Ovary (tissue), 9 donors: ENCODE results near the gene RECQL5. TPM values are rescaled to one million over a fixed set of nuclear protein-coding genes. Genes with fewer than 3 reads are reported as not detected.
A peak's percentile ranks its signal among the peaks of the same experiment; 100 is the strongest.

Source experiments
- DNase-seq, 5 donors: peaks; one replicate each; pipeline ENCODE4 v3.0.0-alpha.2; 2019 to 2020
- H3K27ac ChIP-seq, 2 donors: fragments of 200-600 bp; one replicate each; pipeline versions ENCODE4 v1.5.1 to v1.8.0; 2019 to 2022
- H3K27me3 ChIP-seq: fragments of 200-600 bp; one replicate; pipeline ENCODE4 v1.8.0; 2022
- H3K36me3 ChIP-seq: fragments of 200-600 bp; sonication (generic); one replicate; pipeline ENCODE4 v1.5.1; 2019
- H3K4me1 ChIP-seq: one replicate; pipeline ENCODE4 v1.8.1; 2013; ENCODE audit warnings: mild to moderate bottlenecking, moderate library complexity; ENCODE audit not compliant: insufficient read depth
- H3K4me3 ChIP-seq: fragments of 200-600 bp; sonication (generic); one replicate; pipeline ENCODE4 v1.5.1; 2017
- H3K9me3 ChIP-seq, 2 donors: fragments of 200-600 bp in 1 of 2; sonication (generic) in 1 of 2; one replicate each; pipeline versions ENCODE4 v1.5.1 to v1.8.1; 2013 to 2019; ENCODE audit warnings: mild to moderate bottlenecking in 1 of 2, moderate library complexity in 1 of 2
- EP300 ChIP-seq: sonication (generic); formaldehyde crosslinking; IDR thresholded peaks from one replicate; pipeline ENCODE4 v1.6.1; 2017; ENCODE audit warnings: antibody characterized with exemption
- POLR2A ChIP-seq: fragments of 450-650 bp; IDR thresholded peaks from one replicate; pipeline ENCODE4 v1.6.1; 2017; ENCODE audit warnings: antibody characterized with exemption, mild to moderate bottlenecking, moderate library complexity
- WGBS, 3 donors: extraction: QIAGEN DNeasy Blood & Tissue Kit in 1 of 3; methylation state at CpG; one replicate each; pipeline versions ENCODE4 v1.1.5 to v1.1.7; 2013 to 2017; 5-methylcytosine and 5-hydroxymethylcytosine counted together
- intact Hi-C, 4 donors: fragments of 100-400 bp; cut with DNase I; formaldehyde crosslinking; loops; one replicate each; pipeline versions ENCODE4 v1.11.0 to v1.15.1; 2022 to 2023
- polyA plus RNA-seq, 2 donors: library from polyadenylated mRNA; stranded (reverse); fragments of 200-250 nt in 1 of 2; fragments of 350-450 nt in 1 of 2; fragmentation: Illumina TruSeq in 1 of 2; extraction: RNeasy Lipid Tissue Mini Kit (QIAGEN cat#74804) in 1 of 2; gene quantifications; one replicate each; pipeline ENCODE4 v1.2.3, GENCODE V29; 2013 to 2014
- total RNA-seq, 7 donors: library from RNA; depleted of rRNA in 2 of 7; stranded (reverse); fragments of >200 nt in 2 of 7; fragmentation: NEBNext Ultra II Directional in 3 of 7; extraction: Animal tissue kit (Norgen Biotek cat#: 25700) in 3 of 7; gene quantifications; one replicate each; pipeline versions ENCODE4 v1.1.0 to v1.2.4, GENCODE V29; 2016 to 2023
- TF ChIP-seq, protein P1 (sequence below), 3 donors: fragments of 450-650 bp in 2 of 3; fragments of 200-600 bp in 1 of 3; IDR thresholded peaks; one replicate each; pipeline versions ENCODE4 v1.5.1 to v1.8.0; 2016 to 2022; ENCODE audit warnings: antibody characterized with exemption in 3 of 3, mild to moderate bottlenecking in 1 of 3
- donor health status: DM: no; HTN: no; CAD: no; lungs with moderate emphysema.
- donor health status: DM: no; HTN: no; CAD: no.
- donor health status: Bipolar disorder and iron deficiency.
- donor health status: DM: yes; HTN: yes; CAD: no.
- donor health status: DM: no; HTN: no; CAD: no.
- donor health status: DM: yes; HTN: yes; CAD: no.

Gene RECQL5
- total and polyA plus RNA-seq, 9 donors = 13.8 to 32.8 (median 23.9) TPM

DNA sequence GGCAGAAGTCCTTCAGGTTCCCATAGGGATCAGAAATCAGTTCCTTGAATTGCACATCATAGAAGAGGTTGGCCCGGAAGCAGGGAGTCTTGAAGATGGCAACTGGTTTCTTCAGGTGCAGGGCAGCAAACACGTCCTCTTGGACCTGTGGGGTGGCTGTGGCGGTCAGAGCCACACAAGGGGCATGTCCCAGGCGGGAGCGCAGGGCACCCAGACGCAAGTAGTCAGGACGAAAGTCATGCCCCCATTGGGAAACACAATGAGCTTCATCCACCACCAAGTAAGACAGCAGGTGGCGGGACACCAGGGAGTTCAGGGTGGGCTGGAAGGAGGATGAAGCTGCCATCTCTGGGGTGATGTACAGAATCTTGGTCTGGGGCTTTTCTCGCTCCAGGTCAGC lies 4.4 kb downstream of the RECQL5 start:
- H3K4me3 ChIP-seq = no peak overlapping the region
- H3K4me1 ChIP-seq = peaks cover 5% of the 10 kb centered on the region
- no peak overlapping the region for H3K27ac ChIP-seq
- H3K36me3 ChIP-seq = no peaks in the 10 kb centered on the region
- intact Hi-C loops = no loop called here
- TF ChIP-seq EP300 (no peak), POLR2A (no peak)
- TF ChIP-seq, protein P1, sequence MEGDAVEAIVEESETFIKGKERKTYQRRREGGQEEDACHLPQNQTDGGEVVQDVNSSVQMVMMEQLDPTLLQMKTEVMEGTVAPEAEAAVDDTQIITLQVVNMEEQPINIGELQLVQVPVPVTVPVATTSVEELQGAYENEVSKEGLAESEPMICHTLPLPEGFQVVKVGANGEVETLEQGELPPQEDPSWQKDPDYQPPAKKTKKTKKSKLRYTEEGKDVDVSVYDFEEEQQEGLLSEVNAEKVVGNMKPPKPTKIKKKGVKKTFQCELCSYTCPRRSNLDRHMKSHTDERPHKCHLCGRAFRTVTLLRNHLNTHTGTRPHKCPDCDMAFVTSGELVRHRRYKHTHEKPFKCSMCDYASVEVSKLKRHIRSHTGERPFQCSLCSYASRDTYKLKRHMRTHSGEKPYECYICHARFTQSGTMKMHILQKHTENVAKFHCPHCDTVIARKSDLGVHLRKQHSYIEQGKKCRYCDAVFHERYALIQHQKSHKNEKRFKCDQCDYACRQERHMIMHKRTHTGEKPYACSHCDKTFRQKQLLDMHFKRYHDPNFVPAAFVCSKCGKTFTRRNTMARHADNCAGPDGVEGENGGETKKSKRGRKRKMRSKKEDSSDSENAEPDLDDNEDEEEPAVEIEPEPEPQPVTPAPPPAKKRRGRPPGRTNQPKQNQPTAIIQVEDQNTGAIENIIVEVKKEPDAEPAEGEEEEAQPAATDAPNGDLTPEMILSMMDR (IDR thresholded peaks at IDR 0.05) = no peak
- 93 to 96% (median 93%) methylated on average over 9 of the region's 9 CpGs for WGBS, 3 donors
- no peaks in the 10 kb centered on the region for H3K9me3 ChIP-seq
- peak in 1 of 5 donors; percentile 13 for DNase-seq
- H3K27me3 ChIP-seq = no peaks in the 10 kb centered on the region

GRCh38 chr17:75661531-75661930 lies 5.4 kb downstream of the RECQL5 start:
- 85 to 94% (median 93%) methylated on average over 4 of the region's 4 CpGs for WGBS, 3 donors
- Histone ChIP-seq H3K4me1 (peaks cover 5% of the 10 kb centered on the region), H3K9me3 (no peaks in the 10 kb centered on the region), H3K4me3 (no peak overlapping the region), H3K27ac (no peak overlapping the region), H3K36me3 (no peaks in the 10 kb centered on the region), H3K27me3 (no peaks in the 10 kb centered on the region)
- intact Hi-C loops = no loop called here
- DNase-seq = peak in 1 of 5 donors; percentile 3
- no peak for TF ChIP-seq POLR2A
- TF ChIP-seq, protein P1 (IDR thresholded peaks at IDR 0.05) = no peak
- TF ChIP-seq EP300 = no peak

GRCh38 chr17:75658237-75658636 lies 8.7 kb downstream of the RECQL5 start:
- Histone ChIP-seq H3K9me3 (no peaks in the 10 kb centered on the region), H3K36me3 (no peaks in the 10 kb centered on the region), H3K27ac (no peak overlapping the region), H3K4me3 (no peak overlapping the region), H3K27me3 (no peaks in the 10 kb centered on the region), H3K4me1 (no peaks in the 10 kb centered on the region)
- 73 to 82% (median 76%) methylated on average over 5 of the region's 5 CpGs for WGBS, 3 donors
- TF ChIP-seq EP300 (no peak), POLR2A (no peak)
- TF ChIP-seq, protein P1 (IDR thresholded peaks at IDR 0.05) = no peak
- intact Hi-C loops = no loop called here
- DNase-seq = peak in 1 of 5 donors; percentile 8

GRCh38 chr17:75654176-75654575 lies 12.8 kb downstream of the RECQL5 start:
- Histone ChIP-seq H3K36me3 (no peaks in the 10 kb centered on the region), H3K27me3 (no peaks in the 10 kb centered on the region), H3K27ac (no peak overlapping the region), H3K4me1 (no peaks in the 10 kb centered on the region), H3K9me3 (no peaks in the 10 kb centered on the region), H3K4me3 (no peak overlapping the region)
- intact Hi-C loops = no loop called here
- no peak for TF ChIP-seq EP300
- TF ChIP-seq, protein P1 (IDR thresholded peaks at IDR 0.05) = no peak
- TF ChIP-seq POLR2A = no peak
- WGBS, 3 donors = 29 to 32% (median 29%) methylated on average over 2 of the region's 2 CpGs
- peak in 1 of 5 donors; percentile 3 for DNase-seq
